CD4-positive, alpha-beta T cell treated with Interleukin-1 beta for 1 hour (primary cell): ENCODE results near the gene CDX2.
"Not testable (repeated sequence)": the region's sequence is repeated elsewhere in the genome, so short reads cannot be mapped to it uniquely, and the experiment has no call there.

Experiments used
- DNase-seq, 2 donors: peaks; one replicate each; pipeline ENCODE4 v3.0.0-alpha.2; 2020 to 2022

Gene CDX2

DNA sequence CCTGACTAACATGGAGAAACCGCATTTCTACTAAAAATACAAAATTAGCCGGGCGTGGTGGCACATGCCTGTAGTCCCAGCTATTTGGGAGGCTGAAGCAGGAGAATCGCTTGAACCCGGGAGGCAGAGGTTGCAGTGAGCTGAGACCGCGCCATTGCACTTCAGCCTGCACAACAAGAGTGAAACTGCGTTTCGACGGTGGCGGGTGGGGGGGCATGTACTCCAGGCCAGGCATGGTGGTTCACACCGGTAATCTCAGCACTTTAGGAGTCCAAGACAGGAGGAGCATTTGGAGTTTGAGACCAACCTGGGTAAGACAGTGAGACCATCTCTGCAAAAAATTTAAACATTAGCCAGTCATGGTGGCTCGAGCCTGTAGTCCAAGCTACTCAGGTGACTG lies 4.9 kb downstream of the CDX2 start:
- DNase-seq: not testable (repeated sequence)

DNA sequence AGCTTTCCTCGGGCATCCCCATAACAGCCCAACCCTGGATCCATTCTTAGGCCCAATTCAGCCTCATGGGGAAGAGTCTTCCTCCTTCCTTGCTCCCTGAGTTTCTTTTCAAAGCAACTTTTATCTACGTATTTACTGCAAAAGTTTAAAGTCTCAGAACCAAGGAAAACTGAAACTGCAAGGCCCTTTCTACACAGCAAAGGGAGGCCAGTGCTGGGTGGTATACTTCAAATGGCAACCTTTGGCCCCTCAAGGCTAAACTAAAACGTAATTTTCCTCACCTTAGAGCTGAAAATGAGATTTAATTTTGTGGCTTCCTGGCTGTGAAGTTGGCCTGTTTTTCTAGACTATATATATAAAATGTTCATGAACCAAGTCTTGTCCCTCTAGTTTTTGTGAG lies 5.6 kb downstream of the CDX2 start:
- no peak for DNase-seq

DNA sequence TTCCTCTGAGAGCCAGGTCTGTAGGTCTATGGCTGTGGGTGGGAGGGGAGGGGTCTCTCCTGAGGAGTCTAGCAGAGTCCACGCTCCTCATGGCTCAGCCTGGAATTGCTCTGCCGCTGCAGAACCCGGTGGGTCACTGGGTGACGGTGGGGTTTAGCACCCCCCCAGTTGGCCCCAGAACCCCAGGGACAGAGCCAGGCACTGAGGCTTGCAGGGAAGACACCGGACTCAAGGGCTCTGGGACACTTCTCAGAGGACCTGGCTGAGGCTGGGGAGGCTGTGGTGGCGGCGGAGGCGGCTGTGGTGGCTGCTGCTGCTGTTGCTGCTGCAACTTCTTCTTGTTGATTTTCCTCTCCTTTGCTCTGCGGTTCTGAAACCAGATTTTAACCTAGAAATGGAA lies 6.1 kb downstream of the CDX2 start:
- no peak for DNase-seq

DNA sequence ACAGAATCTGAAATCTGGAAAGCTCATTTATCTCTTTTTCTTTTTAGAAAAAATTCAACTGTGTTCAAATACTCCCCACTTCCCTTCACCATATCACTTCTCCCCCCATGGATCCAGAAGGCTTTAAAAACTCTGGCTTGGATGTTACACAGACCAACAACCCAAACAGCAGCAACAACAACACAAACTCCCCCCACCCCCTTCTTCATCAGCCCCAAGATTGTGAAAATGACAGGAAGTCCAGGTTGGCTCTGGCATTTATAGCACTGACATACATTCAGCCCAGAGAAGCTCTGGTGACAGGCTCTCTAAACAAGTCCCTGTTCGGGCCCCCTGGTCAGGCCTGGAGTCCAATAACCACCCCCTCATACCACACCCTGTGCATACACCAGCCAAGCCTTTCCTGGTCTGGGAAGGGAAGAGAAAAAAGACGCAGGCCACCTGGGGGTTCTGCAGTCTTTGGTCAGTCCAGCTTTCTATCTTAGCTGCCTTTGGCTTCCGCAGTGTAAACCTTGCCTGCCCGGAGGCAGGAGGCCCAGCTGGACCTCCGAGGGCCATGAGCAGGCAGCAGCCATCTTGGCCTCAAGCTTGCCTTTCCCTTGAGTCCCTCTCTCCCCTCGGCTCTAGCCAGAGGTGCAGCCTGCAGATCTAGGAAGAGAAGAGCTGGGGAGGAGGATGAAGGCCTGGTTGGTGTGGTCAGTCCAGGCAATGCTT lies 6.8 kb downstream of the CDX2 start:
- no peak for DNase-seq

DNA sequence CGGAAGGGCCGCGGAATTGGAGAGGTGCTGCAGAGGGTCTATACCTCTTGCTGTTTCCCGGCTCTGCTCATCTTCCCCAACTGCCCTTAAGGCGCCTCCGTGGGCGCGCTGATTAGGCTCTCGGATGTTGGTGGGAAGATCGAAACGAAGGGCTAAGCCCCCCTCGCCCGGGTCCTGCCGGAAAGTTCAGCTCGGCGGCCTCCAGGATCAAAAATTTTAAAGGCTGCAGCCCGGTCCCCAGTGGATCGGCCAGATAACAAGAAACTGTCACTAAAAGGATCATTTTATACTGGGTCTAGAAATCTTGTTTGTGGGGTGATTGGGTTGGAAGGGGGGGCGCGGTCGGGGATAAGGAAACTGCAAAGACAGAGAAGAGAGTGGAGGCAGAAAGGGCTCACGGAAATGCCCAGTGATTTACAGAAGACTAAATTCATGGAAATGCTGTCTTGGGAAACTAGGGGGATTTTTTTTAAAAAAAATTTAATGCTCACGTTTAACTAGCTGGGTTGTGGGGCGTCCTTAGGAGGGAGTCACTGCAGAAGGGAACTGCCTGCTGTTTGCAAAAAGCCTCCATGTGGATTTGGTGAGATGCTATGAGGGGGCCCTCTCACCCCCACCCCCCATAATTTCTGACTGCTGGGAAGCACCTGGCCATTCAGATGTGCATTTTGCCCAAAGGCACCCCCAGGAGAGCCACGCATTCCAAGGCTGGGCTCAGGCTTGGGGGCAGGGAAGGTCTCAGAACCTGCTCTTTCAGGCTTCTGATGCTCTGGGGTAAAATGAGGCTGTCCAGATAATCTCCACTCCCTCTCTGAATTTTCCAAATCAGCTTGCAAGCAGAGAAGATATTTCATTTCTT lies 7.7 kb downstream of the CDX2 start:
- DNase-seq: no peak

DNA sequence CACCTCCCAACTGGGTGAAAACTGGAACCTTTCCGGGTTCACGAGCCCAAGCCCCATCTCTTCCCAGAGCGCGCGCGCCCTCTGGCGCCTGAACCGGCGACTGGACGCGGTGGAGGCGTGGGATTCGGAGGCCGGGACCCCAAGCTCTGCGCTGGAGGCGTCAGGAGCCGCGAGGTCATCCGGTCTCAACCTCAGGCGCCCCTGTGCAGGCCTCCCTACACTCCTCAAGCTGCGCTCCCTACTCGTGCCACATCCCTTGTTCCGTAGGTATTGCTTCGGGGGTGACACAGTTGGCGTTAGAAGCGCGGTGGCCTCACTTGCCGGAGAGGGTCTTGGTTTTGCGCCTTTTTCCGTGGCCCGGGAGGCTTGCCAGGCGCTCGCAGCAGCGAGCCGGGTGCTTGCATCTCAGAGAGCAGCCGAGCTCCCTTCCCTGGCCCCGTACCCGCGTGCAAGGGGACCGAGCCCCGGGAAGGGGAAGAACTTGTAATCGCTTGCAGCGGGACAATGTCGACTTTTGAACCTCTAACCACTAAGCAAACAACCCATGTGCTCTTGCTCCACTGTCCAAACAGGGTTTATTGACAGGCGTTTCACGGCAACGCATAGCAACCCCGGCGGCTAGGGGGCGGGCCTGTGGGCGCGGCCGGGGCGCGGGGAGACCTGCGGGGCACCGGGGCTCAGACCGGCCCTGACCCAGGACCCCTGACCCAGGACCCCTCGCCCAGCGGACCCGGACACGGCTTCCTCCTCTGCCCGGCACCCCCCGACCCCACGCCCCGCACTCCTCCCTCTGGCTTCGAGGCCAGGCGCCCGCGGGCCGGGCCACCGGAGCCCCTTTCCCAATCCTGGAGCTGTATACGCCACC lies 8.5 kb downstream of the CDX2 start:
- DNase-seq: no peak

DNA sequence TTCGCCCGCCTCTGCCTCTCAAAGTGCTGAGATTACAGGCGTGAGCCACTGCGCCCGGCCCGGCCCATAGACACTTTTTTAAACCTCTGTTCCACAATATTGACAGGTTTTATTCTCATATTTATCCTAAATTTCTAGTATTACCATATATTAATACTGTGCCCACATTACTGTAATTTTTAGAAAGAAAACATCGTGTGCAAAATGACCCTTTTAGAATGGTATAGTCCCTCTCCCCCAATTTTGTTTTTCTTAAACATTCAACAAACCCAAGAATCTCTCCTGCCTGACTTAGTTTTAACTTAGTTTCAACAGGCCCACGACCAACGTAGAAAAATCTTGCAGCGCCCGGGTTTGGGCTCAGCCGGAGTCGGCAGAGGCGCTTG lies 9.1 kb downstream of the CDX2 start:
- no peak for DNase-seq

DNA sequence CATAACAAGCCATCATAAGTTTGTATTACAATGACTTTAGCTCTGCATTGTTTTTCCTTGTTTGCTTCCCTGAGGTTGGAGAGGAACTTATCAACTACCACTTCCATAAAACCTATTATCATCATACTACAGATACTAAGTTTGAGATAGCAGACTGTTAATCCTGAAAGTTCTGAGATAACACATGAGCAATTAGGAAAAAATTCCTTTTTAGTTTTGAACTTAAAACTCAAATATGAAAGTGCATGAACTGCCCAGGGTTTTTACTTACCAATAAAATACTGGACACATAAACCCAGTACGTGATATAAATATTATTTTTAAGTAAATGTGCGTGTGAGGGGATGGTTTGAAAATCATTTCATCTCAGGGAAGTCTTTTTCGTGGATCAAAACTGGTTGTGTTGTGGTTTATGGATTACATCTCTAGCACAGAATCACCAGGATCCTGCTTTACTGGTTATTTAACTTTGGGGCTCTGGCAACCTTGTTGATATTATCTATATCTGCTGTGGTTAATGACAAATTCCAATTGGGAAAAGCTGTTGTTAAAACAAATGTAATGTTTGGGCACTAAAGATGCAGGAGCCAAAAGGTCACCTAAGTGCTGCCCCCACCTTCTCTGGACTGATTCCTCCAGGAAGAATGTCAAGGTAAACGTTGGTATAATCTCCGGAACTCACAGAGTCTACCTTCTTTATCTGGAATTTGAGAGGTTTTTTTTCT lies 12.4 kb downstream of the CDX2 start:
- no peak for DNase-seq

DNA sequence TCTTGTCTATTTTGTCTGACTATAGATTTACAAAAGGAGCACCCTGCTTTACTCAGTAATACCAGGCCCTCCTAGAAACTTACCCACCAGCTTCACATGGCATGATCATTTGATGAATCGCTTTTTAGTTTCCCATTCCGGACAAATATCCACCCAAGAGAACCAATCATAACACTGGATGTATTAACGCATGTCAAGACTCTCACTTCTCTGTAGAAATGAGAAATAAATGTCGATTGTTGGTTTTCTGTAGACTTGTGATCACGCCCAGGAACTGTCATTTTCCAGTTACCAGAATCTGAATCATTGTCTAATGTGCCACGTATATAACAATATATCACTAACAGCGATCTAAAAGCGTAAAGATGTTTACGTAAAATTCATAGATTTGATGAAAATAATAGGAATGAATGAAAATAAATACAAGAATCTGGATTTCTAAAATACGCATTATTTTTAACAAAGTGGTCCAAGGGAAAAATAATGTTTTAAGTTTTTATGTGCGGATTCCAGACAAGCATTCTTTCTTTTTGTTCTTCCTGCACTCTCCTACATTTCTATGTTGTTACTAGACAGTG lies 14.0 kb downstream of the CDX2 start:
- no peak for DNase-seq

DNA sequence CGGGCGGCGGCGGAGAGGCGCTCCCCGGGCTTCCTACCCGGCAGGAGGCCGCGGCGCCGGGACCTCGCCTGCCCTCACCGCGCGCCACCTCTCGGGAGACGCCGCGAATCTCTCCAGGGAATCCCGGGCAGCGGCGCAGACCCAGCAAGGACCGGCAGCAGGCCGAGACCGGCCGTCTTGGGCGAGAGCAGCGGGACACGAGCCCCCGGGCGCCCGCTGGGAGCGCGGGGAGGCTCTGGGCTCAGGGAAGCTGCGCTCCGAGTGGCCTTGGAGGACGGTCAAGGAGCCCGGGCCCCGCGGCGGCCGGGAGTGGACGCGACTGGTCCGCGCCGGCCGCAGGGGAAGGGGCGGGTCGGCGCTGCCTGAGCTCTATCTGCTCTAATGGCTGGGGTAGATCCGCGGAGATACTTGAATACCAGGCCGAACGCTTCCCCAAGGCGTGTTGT lies 14.7 kb downstream of the CDX2 start:
- DNase-seq: no peak

DNA sequence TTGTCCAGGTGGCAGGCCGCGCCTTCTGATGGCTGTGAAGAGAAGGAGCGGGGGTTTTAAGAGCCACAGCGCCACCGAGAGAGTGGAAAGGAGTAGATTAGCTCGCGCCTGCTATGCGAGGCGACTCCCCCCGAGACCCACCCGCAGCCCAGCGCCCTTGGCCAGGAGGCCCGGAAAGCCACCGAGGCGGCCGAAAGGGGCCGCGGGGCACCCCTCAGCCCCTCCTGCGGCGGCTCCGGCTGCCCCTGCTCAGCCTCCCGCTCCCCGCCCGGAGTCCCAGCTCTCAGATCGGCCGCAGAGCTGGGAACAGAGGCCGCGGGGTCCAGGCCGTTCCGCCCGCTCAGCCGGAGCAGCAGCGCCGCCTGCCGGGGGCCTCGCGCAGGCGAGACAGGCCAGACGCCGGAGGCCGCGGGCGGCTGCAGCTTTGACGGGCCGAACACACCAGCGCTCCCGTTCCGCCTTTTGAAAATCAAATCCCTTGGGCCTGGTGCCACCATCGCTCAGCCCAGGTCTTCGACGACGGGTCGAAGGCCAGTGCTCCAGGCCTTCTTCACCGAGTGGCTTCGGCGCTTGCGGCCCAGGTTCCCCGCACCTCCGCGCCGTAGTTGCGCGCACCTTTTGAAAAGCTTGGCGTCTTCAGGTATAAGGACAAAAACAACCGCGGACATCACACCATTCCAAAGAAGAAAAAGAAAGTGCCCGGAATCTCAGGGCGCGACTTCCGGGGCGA lies 15.3 kb downstream of the CDX2 start:
- DNase-seq: peak; percentile 46 to 64

DNA sequence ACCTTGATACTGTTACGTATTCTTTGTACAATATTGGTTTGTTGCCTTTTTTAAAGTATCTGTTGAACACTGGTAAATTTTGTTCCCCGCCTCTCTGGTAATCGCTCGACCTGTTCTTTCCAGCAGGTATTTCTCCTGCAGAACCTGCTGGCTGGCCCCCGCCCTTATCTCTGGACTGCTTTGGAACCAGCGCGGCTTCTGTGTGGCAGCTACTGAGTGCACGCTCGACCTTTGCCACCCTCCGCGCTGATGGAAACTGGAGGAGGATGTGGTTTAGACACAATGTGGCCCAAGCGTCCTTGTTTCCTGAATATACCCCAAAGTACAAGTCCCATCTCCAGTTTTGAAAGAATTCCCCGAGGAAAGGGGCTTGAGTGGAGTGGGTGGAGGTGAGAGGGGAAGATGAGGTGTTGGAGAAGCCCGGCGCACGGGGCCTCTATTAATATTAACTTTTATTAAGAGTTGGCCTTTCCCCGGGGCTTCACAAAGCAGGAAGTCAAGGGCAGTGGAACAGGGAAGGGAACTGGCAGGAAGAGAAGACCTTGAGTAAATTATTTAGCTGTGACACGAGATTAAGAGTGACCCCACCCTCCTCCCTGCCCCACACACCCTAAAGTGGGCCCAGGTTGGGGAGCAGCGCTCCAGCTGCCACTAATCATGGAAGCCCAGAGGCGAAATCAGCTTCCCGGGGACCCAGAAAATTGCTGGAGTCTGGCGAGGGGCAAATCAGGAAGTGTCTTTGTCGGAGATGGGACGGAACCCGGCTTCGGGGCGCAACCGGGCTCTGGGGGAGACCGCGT lies 16.0 kb downstream of the CDX2 start:
- DNase-seq: no peak

DNA sequence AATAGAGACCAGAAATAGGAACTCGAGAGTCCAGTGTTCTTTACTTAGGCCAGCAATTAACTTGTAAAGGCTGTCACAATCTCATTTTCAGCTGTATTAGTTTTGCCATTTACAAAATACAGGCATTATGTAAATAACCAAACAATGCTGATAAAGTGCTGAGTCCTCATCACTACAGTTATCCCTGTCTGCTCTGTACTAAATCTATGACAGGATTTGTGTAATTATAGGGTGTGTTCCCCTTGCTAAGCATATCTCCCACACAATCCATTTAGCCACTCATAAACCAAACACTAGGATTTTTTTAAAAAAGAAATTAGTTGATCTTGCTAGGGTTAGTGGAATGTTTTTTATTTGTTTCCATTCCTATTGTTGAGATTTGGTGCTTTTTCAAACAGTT lies 26.1 kb downstream of the CDX2 start:
- no peak for DNase-seq

DNA sequence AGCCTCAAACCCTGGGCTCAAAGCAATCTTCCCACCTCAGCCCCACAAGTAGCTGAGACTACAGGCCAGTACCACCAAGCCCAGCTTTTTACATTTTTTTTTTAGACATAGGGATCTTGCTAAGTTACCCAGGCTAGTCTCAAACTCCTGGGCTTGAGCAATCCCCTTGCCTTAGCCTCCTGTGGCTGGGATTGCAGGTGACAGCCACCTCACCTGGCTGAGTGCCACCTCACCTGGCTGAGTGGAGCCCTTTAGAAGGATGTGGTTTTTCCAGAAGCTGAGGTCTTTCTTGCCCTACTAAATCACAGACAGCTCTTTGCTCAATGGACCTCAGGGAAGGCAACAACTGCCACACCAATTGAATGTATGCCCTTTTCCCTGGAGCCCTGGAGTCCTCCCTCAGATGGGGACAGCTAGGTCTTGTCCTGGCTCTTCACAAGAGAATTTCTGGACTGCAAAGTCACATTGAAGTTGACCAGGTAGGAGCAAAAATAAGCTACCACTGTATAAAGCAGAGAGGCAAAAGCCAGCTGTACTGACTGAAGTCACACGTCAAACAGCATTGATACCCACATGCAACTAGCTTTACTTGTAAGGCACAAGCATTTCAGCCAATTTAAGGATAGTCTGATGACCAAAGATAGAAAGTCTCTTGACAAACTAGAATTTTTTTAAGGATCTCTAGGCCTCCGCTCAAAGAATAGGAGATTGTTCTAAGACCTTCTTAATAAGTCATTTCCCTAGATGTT lies 35.4 kb downstream of the CDX2 start:
- DNase-seq: no peak

DNA sequence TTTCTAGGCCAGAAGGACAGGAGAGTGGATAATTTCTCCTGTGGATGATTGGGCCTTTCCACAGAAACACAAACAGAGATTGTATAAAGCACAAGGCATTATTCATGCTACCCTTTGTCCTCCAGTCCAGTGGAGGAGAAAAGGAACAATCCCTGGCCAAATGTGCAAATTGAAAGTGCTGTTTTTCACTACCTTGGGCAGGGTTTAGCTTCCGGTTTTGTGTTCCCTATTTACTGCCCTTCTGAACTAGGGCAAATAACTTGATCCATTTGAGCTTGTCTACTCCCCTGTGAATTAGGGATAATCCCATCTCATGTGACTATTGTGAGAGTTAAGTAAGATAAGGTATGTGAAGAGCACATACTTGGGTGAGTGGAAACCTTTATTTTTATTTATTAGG lies 36.0 kb downstream of the CDX2 start:
- DNase-seq: no peak

DNA sequence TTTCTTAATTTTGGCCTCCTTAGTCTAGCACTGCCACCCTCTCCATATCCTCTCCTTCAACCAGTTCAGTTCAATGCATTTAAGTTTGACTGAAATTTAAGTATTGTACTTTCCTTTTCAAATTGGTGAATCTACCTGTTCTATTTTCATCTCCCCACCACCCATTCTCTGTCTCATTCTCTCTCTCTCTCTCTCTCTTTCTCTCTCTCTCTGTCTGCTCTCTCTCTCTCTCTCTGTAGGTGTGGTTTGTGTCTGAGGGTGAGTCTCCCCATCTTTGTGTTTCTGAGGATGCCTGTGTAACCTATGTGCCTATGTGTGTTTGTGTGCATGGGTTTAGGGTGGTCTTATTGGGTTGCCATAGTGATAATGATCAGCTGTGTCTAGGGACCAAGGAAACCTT lies 39.2 kb downstream of the CDX2 start:
- no peak for DNase-seq

DNA sequence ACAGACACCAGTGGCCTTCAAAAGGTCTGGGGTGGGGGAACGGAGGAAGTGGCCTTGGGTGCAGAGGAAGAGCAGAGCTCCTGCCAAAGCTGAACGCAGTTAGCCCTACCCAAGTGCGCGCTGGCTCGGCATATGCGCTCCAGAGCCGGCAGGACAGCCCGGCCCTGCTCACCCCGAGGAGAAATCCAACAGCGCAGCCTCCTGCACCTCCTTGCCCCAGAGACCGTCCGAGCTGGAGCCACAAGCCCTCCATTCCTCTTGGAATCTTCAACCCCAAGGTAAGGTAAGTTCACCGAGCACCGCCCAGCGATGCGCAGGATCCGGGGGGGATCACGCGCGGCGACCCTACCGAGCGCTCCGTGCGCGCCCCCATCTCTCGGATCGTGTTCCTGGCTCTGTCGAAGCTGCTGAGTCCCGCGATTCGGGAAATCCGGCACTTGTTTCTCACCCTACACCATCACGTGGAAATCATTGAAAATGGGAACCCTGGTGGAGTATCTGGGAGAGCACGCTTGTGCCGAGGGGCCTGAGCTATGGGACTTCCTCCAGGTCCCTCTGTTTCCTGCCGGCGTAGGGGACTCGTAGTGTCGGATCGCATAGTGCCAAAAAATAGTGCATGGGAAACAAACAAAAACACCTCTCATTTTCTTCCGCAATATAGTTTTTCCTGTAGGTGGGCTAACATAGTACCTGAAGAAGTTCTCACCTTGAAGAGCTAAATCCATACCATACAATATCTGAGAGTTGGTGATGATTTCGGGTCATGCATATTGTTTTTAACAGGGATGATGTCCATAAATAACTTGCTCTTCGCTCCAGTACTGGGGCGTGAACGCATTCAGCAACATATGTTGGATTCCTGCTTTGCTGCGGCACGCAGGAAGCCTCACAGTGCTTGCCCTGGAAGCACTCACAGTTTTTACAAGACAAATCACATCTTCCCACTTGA lies 40.0 kb downstream of the CDX2 start:
- no peak for DNase-seq

DNA sequence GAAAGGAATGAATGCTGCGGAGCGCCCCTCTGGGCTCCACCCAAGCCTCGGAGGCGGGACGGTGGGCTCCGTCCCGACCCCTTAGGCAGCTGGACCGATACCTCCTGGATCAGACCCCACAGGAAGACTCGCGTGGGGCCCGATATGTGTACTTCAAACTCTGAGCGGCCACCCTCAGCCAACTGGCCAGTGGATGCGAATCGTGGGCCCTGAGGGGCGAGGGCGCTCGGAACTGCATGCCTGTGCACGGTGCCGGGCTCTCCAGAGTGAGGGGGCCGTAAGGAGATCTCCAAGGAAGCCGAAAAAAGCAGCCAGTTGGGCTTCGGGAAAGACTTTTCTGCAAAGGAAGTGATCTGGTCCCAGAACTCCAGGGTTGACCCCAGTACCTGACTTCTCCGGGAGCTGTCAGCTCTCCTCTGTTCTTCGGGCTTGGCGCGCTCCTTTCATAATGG lies 40.7 kb downstream of the CDX2 start:
- no peak for DNase-seq
